Measurements from ENCODE around the gene ZNF212.
"Not testable (repeated sequence)": the region's sequence is repeated elsewhere in the genome, so short reads cannot be mapped to it uniquely, and the experiment has no call there.

ZNF212 gene

DNA sequence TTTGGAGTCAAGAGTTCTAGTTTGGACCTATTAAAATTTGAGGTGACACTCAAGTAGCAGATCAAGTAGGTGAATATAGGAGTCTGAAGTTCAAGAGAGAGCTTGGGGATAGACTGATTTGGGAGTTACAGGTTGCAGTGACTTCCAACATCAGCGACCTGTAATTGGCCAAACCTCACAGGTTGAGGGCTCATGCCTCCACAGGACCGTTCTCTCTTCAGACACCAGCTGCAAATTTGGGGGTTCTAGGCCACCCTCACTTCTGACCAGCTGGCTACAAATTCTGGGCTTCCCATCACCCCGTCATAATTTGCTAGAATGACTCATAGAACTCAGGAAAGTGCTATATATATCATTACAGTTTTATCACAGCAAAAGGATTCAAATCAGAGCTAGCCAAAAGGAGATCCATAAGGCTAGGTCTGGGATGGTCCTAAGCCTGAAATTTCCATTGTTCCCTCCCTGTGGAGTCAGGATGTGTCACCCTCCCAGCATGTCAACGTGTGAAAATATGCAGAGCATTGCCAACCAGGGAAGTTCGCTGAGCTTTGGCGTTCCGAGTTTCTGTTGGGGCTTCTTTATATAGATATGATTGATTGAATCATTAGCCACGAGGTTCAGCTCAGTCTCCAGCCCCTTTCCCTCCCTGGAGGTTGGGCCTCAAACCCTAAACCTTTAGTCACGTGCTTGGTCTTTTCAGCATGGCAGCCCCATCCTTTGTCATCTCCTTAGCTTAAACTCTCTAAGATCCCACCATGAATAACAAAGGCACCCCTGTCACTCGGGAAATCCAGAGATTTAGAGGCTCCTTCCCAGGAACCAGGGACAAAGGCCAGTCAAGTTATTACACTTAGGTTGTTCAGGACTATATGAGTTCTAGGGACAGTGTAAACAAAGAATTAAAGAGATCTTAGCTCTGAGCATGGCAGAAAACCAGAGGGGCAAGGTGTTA is 20.7 kb upstream of the ZNF212 start:
- DNase-seq (ENCODE audit: low read depth in 2 of 2) = no peak

GRCh38 chr7:149220534-149220933 is 18.9 kb upstream of the ZNF212 start:
- no peak for DNase-seq (ENCODE audit: low read depth in 2 of 2)

GRCh38 chr7:149223176-149223575 is 16.3 kb upstream of the ZNF212 start:
- no peak for DNase-seq (ENCODE audit: low read depth in 2 of 2)

GRCh38 chr7:149223761-149224160 is 15.7 kb upstream of the ZNF212 start:
- no peak for DNase-seq (ENCODE audit: low read depth in 2 of 2)

DNA sequence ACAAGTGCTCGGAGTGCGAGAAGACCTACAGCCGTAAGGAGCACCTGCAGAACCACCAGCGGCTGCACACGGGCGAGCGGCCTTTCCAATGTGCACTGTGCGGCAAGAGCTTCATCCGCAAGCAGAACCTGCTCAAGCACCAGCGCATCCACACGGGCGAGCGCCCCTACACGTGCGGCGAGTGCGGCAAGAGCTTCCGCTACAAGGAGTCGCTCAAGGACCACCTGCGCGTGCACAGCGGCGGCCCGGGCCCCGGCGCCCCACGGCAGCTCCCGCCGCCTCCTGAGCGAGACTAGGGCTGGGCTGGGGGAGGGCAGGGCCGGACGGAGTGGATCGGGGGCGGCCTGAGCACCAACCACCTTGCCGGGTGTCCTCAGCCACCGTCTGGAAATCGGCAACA is 15.1 kb upstream of the ZNF212 start:
- no peak for DNase-seq (ENCODE audit: low read depth in 2 of 2)

DNA sequence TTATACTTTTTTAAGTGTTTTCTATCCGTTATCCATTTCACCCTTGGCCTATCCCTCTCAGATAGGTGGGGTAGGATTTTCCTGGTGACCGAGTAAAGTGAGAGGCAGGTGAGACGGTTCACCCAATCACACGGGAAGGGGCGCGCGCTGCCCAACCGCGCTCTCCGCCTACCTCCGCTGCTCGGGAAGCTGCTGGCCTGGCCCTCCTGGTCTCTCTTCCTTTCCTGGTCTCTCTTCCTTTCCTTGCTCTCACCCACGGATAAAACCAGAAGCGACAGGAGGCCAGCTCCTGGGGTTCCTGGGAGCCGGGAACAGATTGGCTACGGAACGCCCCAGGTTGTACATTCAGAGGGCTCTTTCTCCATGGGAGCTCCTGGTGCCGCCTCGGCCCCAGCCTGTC is 14.3 kb upstream of the ZNF212 start:
- DNase-seq (ENCODE audit: low read depth in 2 of 2) = no peak

GRCh38 chr7:149225656-149226055 is 13.8 kb upstream of the ZNF212 start:
- no peak for DNase-seq (ENCODE audit: low read depth in 2 of 2)

- DNase-seq (ENCODE audit: low read depth in 2 of 2) = not testable (repeated sequence)
Measured at GRCh38 chr7:149226366-149226765, 13.1 kb upstream of the ZNF212 start.

DNA sequence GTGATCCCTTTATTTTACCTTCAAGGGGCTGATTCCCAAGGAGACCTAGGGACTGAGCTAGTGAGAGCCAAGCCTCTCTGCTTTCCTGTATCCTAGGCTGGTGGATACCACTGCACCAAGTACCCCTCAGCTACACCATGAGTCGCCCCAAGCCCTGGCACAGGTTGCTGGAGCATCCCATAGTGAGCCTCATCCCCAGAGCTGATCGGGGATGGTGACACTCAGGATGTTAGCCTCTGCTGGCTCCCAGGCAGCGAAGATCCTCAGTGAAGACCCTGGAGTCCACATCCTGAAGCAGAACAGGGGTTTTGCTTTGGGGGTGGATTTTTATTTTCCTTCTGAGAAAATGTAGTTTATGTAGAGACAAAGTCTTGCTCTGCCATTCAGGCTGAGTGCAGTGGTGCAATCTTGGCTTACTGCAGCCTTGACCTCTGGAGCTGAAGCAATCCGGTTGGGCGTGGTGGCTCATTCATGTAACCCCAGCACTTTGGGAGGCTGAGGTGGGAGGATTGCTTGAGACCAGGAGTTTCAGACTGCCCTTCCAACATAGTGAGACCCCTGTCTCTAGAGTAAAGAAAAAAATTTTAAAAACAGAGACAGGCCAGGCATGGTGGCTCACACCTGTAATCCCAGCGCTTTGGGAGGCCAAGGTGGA is 12.5 kb upstream of the ZNF212 start:
- no peak for DNase-seq (ENCODE audit: low read depth in 2 of 2)

DNA sequence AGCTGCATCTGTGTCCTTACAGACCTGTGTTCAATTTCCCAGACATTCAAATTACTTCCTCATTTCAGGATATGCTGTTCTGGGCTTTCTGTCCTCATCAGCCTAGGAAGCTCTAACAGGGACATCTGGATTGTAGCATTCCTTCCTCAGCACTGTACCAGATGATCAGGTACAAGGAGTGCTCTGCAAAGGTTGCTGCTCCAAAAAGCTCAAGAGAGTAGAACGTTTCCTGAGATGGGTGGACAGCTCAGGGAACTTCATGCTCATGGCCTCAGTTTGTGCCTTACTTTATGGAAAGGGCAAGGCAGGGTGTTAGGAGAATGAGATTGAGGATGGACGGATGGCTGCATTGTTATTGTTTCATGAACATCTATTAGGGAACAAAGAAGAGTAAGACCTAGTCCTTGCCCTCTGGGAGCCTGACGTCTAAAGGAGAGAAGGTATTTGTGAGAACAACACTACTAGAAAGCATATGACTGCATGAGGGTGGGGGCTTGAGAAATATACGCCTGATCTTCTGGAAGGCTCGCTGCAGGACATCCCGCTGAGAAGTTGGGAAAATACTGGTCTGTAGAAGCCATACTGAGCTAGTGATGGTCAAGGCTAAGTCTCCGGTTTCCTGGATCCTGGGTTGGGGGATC is 10.5 kb upstream of the ZNF212 start:
- DNase-seq (ENCODE audit: low read depth in 2 of 2) = no peak

DNA sequence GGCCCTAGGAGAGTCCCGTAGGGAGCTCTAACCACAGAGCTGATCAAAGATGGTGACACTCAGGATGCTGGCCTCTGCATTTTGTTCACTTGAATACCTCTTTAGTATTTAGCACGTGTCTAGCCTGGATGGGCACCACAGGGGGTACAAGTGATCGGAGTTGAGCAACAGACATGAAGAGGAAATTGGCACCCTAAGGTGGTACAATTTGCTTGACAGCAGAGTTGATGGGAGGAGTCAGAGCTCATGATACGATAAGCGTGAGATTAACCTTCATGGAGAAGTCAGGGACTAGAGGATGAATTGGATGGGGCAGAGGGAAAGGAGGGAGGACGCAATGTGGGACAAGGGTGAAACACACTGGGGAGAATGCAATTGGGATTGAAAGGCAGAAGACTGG is 9.9 kb upstream of the ZNF212 start:
- no peak for DNase-seq (ENCODE audit: low read depth in 2 of 2)

DNA sequence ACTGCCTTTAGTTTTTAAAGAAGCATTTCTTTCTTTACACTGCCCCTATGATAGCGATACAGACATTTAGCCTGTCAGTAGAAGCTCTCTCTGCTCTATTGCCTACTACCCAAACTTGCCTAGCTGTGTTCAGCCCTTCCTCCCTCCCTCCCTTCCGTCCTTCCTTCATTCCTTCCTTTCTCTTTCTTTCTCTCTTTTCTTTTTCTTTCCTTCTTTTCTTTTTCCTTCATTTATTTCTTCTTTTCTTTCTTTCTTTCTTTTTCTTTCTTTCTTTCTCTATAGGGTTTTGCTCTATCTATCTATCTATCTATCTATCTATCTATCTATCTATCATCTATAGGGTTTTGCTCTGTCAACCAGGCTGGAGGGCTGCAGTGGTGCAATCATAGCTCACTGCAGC is 7.1 kb upstream of the ZNF212 start:
- no peak for DNase-seq (ENCODE audit: low read depth in 2 of 2)

GRCh38 chr7:149233655-149234204 is 5.7 kb upstream of the ZNF212 start:
- DNase-seq (ENCODE audit: low read depth in 2 of 2) = not testable (repeated sequence)

DNA sequence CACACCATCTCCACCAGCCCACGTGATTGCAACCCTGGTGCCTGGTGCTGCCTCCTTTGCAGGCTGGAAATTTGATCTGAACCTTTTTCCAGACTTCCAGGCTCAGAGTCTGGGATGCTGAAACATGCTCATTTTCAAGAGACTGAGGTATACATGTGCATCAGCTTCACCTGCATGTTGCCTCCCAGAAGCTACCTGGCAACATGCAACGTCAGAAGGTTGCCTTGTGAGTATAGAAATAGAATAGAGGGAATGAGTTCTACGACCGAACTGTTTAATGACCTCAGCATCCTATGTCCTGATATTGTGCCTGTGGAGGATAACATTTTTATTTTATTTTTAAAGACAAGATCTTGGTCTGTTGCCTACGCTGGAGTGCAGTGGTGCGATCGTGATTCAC is 1.9 kb upstream of the ZNF212 start:
- DNase-seq (ENCODE audit: low read depth in 2 of 2) = no peak

GRCh38 chr7:149238051-149238450 is 1.4 kb upstream of the ZNF212 start:
- no peak for DNase-seq (ENCODE audit: low read depth in 2 of 2)

DNA sequence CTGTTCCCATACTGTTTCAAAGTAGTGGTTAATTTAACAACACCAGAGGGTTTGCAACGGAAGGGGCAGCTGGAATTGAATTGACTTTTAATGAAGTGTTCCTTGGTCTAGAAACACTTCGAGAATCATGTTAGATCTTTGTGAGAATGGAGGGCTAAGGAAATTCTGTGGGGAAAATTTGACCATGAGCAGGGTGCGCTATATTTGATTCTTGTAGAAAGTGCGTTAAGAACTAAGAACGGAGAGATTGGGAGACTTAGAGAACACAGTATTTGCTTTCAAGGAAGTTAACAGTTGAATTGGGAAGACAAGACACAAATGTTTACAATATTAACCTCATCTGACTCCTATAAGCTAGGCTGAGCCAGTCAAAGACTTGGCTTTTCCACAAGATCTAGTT is 1.2 kb downstream of the ZNF212 start:
- DNase-seq (ENCODE audit: low read depth in 2 of 2) = no peak

DNA sequence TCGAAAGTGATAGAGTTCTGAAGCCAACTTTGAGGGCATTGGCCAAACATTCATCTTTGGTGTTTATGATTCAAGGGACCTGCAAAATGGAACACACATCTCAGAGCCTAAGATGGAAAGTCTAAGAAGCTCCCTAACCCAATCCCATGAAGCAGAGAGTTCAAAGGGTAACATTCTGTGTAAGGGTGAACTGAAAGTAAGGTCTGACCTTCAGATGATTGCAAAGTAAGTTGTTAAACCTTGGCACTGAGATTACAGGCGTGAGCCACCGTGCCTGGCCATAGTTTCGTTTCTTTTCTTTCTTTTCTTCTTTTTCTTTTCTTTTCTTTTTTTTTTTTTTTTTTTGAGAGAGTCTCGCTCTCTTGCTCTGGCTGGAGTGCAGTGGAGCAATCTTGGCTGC is 2.2 kb downstream of the ZNF212 start:
- no peak for DNase-seq (ENCODE audit: low read depth in 2 of 2)

- peak in 1 of 2 donors; percentile 57 for DNase-seq (ENCODE audit: low read depth in 2 of 2)
Measured at GRCh38 chr7:149245244-149245643, 5.8 kb downstream of the ZNF212 start.

DNA sequence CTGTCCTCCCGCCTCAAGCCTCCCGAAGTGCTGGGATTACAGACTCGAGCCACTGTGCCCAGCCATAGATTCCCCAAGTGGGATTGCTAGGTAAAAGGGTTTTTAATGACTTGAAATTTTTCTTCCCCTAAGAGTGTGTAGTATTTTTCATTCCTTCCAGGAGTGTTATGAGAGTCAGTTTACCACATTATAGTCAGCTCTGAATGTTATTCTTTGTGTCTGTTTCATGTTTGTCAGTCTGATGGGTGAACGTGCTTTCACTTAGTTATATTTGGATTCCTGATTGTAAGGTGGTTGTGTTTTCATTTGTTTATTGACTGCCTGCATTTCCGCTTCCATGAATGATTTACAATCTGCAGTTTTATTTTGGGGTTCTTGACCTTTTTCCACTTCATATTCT is 6.3 kb downstream of the ZNF212 start:
- no peak for DNase-seq (ENCODE audit: low read depth in 2 of 2)

- peak in 1 of 2 donors; percentile 32 for DNase-seq (ENCODE audit: low read depth in 2 of 2)
Measured at GRCh38 chr7:149248777-149249176, 9.3 kb downstream of the ZNF212 start.

- DNase-seq (ENCODE audit: low read depth in 2 of 2) = not testable (repeated sequence)
Measured at GRCh38 chr7:149250151-149250550, 10.7 kb downstream of the ZNF212 start.

DNA sequence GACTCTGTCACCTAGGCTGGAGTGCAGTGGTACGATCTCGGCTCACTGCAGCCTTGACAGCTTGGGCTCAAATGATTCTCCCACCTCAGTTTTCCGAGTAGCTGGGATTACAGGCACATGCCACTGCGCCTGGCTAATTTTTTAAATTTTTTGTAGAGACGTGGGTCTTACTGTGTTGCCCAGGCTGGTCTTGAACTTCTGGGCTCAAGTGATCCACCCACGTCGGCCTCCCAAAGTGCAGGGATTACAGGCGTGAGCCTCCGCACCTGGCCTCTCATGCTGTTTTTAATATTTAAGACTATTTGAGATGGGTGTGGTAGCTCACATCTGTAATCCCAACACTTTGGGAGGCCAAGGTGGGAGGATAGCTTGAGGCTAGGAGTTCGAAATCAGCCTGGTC is 12.1 kb downstream of the ZNF212 start:
- DNase-seq (ENCODE audit: low read depth in 2 of 2) = not testable (repeated sequence)
